Measurements from ENCODE around the gene ARHGEF37.
"Not testable (repeated sequence)": the region's sequence is repeated elsewhere in the genome, so short reads cannot be mapped to it uniquely, and the experiment has no call there.

ARHGEF37 gene

GRCh38 chr5:149631506-149631905 lies 50.2 kb downstream of the ARHGEF37 start:
- no peak for DNase-seq

DNA sequence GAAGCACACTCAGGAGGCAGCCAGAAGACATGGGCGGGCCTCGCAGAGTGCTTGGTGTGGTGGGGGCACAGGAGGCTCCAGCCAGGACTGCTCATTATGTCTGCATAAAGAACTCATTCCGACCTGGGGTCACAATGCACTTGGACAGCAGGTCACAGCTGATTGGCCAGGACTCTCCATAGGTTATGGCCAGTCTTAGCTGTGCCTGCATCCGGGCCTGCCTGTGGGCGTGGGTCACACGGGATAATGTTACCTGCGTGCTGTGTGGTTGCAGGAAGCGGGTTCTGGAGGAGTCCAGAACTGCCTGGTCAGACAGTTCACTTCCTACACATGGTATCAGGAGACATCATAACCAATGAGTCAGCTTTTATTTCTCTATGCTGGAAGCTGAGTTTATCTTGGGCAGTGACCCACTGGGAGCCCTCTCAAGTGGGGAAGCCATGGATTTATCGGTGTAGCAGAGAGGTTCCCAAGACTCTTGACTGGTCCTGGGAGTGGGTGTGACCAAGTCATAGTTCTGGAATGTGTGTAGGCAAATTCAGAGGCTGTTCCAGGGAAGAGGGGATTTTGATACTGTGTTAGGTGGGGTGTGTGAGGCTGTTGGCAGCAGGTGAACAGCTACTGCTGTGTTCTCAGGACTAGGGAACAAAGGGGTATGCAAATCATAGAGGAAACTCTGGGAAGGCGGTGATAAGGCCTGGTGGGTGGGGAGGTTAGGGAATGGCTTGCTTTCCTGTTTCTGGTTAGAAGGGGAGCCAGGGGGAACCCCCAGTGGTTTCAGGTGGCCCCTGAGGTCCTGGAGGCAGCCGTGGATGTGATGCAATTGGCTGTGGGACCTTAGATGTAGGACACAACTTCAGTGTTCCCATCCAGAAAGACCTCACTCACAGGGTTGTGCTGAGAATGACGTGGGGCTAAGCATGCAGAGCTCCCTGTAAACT lies 51.3 kb downstream of the ARHGEF37 start:
- DNase-seq: no peak

GRCh38 chr5:149633476-149634350 lies 52.4 kb downstream of the ARHGEF37 start:
- DNase-seq: no peak

- DNase-seq: no peak
These were observed 54.1 kb downstream of the ARHGEF37 start for GRCh38 chr5:149635394-149635793.

GRCh38 chr5:149636191-149636860 lies 55.0 kb downstream of the ARHGEF37 start:
- no peak for DNase-seq

GRCh38 chr5:149636861-149637246 lies 55.6 kb downstream of the ARHGEF37 start:
- no peak for DNase-seq

GRCh38 chr5:149638136-149638535 lies 56.8 kb downstream of the ARHGEF37 start:
- no peak for DNase-seq

DNA sequence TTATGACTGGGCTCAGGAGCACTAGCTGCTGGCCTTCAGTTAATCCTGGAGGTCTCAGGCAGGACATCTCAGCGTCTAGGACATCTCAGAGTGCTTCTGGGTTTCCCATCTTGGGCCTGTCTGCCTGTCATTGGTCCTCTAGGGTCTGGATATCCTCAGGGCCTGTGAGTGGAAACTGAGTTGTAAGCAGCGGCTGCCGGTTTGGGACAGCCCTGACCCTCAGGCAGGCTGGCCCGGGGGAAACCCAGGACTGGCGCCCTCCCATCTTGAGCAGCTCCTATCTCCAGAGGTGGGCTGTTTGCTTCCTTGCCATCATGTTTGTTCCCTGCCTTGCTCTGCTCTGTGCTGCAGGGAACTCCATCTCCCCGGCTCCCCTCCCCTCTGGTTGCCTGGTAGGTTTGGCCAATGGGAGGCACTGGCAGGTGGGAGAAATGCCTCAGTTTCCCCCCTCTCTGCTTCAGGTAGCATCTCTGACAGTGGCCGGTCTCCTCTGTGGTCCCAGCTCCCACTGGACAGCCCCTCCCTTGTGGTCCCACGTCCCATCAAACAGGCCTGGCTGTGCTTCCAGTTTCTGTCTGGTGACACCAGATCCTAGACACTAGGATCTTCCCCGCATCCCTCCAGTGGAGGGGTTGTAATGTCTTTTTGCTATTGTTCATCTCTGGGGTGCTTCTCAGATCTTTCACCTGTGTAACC lies 57.4 kb downstream of the ARHGEF37 start:
- no peak for DNase-seq

- DNase-seq: no peak
These were observed 58.4 kb downstream of the ARHGEF37 start for GRCh38 chr5:149639737-149640136.

DNA sequence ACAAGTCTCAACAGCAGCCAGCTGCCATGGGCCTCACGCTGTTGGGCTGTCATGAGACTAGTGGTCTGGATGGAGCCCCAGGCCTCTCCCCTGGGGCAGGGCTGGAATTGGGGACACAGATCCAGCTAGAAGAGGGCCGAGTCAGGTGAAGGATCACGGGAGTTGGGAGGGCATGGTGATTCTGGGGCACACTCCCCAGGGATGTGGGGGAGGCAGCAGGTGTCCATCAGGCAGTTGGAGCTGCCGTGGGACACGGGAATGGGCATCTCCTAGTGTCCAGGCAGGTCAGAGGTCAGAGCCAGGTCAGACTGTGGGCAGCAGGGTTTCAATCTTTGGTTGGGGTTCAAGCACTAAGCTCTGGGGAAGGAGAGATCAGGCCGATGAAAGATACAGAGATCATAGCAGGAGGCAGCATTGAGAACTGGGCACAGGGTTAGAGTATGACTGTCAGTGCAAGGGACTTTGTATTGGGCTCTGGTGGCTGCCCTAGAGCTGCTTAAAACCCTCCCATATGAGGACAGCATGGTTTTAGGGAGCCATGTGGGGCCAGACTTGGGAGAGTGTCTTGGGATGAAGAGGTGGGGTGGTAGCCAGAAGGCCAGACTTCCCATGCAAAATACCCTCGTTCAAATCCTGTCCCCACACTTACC lies 59.2 kb downstream of the ARHGEF37 start:
- DNase-seq: no peak

DNA sequence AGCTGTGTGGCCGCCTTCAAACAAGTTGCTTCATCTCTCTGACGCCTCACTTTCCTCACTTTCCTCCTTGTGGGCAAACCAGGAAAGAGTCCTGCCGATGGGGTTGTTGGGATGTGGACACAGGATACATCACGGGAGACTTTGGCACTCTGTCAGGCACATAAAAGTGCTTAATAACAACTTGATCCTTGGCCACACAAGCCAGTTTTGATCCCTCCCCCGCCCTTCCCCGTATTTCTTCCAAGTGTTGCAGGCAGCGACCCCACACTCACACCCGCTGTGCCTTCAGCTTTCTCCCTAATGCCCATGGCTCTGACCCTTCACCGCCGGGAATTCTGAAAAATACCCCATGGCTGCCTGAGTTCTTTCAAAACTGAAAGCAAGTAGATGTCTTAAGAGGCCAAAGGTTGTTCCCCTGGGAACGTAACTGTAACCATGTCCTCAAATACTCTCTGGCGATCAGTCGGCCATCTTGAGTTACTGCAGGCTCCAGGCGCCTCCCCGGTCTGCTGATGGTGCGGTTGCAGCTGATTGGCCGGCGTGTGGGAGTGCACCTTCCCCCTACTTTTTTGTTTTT lies 59.8 kb downstream of the ARHGEF37 start:
- no peak for DNase-seq

DNA sequence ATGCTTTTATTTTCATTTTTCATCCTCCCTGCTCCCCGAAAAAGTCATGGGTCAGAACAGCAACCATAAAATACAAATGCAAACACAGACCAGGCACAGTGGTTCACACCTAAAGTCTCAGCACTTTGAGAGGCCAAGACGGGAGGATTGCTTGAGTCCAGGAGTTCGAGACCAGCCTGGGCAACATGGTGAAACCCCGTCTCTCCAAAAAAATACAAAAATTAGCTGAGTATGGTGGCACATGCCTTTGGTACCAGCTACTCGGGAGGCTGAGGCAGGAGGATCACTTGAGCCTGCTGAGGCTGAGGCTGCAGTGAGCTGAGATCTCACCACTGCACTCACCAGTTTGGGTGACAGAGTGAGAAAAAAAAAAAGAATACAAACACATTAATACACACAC lies 60.3 kb downstream of the ARHGEF37 start:
- no peak for DNase-seq

GRCh38 chr5:149643781-149644180 lies 62.5 kb downstream of the ARHGEF37 start:
- no peak for DNase-seq

GRCh38 chr5:149644629-149645028 lies 63.3 kb downstream of the ARHGEF37 start:
- no peak for DNase-seq

DNA sequence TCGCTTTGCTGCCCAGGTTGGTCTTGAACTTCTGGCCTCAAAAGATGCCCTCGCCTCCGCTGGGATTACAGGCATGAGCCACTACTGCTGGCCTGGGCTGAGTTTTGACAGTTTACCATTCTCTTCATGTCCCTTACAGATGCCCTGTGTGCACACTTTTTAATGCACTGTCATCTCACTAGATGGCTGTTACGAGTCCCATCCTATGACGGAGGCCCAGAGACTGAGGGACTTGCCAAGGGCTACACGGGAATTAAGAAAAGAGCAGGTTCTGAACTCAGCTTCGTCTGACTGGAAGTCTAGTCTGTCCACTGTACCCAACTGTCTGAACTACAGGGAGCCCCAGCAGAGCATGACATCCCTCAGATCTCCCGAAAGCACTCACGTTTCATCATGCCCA lies 63.9 kb downstream of the ARHGEF37 start:
- no peak for DNase-seq

DNA sequence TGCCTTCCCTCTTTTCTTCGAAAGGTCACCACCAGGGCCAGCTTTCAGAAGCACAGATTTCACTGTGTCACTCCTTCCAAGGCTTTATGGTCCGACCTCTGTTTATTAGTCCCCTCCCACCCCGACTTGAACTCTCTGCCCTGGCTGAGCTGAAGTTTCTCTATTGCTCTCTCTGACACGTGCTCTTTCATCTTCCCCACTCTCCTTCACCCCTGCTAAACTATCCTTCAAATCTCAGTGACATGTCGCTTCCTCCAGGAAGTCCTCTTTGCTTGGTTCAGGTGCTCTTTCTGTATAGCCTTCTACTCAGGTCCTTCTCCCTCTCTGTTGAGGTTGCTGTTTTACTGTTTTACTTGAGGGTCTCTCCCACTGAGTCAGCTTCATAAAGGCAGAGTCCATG lies 64.4 kb downstream of the ARHGEF37 start:
- DNase-seq: no peak

- DNase-seq: no peak
These were observed 65.3 kb downstream of the ARHGEF37 start for GRCh38 chr5:149646564-149646963.

- DNase-seq: no peak
These were observed 66.0 kb downstream of the ARHGEF37 start for GRCh38 chr5:149647334-149647733.

DNA sequence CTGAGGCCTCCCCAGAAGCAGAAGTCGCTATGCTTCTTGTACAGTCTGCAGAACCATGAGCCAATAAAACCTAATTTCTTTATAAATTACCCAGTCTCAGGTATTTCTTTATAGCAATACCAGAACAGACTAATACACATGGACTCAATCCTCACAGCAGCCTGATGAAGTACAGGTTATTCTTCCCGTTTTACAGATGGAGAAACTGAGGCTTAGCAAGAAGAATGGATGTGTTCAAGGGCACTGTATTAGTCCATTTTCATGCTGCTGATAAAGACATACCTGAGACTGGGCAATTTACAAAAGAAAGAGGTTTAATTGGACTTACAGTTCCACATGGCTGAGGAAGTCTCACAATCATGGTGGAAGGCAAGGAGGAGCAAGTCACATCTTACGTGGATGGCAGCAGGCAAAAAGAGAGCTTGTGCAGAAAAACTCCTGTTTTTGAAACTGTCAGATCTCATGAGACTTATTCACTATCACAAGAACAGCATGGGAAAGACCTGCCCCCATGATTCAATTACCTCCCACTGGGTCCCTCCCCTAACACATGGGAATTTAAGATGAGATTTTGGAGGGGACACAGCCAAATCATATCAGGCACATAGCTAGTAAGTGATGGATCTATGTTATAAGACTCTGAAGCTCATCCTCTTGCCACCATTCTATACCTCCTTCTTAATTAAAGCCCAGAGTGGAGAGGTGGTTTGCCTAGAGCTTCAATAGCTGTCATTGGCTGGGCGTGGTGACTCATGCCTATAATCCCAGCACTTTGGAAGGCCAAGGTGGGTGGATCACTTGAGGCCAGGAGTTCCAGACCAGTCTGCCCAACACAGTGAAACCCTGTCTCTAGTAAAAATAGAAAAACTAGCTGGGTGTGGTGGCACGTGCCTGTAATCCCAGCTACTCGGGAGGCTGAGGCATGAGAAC lies 67.4 kb downstream of the ARHGEF37 start:
- DNase-seq: not testable (repeated sequence)

GRCh38 chr5:149649730-149650129 lies 68.4 kb downstream of the ARHGEF37 start:
- DNase-seq: not testable (repeated sequence)

GRCh38 chr5:149651686-149652085 lies 70.4 kb downstream of the ARHGEF37 start:
- no peak for DNase-seq
